Stimulated activated CD8-positive, alpha-beta memory T cell treated with anti-CD3 and anti-CD28 coated beads, Interleukin-12 subunit alpha, Interleukin-12 subunit beta, amount 100 ng/mL, for 24 hours (primary cell): ENCODE results near the gene NUDT9.
"Not testable (repeated sequence)": the region's sequence is repeated elsewhere in the genome, so short reads cannot be mapped to it uniquely, and the experiment has no call there.

Experiments
- DNase-seq: peaks from one replicate; pipeline ENCODE4 v3.0.0-alpha.2; 2020; ENCODE audit errors: extremely low read depth

NUDT9 gene

DNA sequence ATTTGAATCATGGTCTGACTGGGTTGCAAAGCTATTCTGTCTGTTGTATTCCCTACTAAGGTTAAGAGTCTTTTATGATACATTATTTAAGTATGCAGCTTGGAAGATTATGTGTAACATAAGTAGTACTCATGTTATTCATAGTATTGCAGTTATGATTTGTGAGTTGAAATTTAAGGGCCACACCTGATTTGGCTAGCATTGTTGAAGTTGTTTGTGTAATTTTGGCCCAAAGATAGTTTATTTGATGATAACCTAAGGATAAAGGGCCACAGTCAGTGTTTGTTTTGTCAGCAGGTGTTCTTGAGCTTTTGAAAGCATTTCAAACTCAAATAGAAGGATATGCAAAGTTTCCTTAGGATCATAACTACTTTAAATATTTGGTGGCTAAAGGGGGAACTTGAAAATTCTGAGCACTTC is 38.9 kb downstream of the NUDT9 start:
- no peak for DNase-seq

DNA sequence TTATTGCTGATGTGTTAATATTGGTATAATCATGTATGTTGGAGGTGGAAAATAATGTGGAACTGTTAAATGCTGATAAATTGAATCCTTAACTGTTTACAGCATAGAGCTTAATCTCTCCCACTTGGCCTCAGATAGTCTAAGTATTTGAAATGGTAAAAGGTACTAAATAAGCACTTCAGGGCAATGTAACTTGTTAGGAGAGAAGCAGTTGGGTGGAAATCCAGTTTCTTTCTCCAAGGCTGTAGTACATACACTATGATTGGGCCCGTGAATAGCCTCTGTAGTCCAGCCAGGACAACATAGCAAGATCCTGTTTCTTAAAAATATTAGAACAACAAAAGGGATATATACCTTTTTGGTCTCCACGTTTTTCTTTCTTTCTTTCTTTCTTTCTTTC is 39.7 kb downstream of the NUDT9 start:
- DNase-seq: no peak

DNA sequence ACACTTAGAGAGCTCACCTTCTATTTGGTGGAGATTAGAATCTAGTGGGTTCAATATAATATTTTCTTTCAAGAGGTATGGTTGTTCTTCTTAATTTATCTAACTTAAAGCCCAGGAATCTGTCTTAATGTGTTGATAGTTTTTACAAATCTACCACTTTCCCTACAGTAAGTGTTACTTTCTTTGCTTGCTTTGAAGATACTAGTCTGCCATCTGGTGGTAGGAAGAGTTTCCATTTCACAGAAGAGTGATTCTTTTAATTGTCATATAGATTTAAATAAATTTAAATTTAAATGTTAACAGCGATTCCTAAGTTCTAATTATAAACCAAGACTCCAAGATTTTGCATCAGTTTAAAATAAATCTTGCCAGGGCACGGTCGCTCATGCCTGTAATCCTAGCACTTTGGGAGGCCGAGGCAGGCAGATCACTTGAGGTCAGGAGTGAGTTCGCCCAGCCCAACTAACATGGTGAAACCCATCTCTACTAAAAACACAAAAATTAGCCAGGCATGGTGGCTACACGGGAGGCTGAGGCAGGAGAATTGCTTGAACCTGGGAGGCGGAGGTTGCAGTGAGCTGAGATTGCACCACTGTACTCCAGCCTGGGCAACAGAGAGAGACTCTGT is 43.5 kb downstream of the NUDT9 start:
- no peak for DNase-seq

DNA sequence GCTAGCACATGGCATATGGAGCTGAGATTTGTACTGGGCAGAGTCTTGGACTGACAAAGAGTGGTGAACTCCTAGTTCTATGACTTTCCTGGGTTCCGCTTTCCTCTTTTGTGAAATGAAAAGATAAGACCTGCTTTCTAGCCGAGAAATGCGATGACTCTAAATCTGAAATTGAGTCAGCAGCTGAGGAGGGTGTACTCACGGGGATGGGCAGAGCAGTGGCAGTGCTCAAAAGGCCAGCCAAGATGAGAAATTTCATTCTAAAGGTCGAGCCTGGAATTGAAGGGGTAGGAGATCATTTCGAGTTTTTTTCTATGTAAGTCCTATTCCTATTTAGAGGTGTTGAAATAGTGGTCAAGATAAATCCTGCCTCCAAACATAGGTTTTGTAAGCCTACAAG is 47.0 kb downstream of the NUDT9 start:
- no peak for DNase-seq

DNA sequence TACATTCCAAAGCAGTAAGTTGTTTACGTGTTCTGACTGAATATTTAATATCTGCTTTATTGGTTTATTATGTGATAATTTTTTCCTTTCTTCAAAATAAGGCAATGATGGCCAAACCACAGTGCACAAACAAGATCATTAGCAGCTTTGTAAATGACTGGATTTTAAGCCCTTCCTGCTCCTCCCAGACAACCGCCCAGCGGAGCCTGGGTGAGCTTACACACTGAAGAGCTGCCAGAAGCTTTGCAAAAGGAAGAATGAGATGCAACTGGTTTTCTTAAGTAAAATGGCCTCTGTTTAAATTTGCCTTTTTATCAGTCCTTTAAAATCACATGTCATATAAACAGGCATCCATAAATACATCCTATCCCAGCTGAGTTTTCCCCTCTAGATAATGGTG is 54.6 kb downstream of the NUDT9 start:
- DNase-seq: no peak

DNA sequence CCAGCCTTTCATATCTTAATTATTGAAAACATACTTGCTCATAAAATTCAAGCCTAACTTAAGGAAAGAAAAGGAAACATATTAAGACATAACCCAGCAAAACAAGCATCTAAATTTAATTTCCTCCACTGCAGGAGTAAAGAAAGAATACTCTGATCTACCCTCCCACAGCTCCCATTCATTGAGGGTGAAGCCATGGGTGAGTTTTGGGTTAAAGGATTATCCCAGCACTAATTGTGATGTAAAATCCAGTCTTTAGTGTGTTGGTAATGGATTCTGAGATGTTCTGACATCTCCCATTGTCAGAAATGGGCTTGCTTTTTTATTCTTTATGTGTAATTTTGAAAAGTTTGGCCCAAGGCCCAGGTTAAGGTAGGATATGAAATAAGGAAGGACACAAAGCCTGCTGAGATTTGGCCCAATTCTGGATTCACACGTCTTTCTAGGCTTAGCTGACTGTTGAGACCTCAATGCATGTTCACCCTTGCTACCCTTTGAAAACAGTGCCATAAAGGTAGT is 56.4 kb downstream of the NUDT9 start:
- no peak for DNase-seq

DNA sequence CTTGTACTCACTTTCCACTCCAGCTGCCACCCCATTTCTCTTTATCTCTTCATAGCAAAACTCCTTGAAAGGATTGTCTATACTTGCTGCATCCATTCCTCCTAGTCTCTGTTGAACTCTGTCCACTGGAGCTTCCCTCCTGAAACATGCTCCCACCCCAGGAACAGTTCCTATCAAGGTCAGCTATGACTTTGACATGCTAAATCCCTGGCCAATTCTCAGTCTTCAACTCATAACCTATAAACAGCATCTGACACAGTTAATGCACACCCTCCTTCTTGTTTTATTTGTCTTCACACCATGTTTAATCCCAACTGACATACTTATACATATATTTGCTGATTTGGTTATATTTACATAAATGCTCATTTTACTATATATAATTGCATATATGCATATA is 59.0 kb downstream of the NUDT9 start:
- no peak for DNase-seq

DNA sequence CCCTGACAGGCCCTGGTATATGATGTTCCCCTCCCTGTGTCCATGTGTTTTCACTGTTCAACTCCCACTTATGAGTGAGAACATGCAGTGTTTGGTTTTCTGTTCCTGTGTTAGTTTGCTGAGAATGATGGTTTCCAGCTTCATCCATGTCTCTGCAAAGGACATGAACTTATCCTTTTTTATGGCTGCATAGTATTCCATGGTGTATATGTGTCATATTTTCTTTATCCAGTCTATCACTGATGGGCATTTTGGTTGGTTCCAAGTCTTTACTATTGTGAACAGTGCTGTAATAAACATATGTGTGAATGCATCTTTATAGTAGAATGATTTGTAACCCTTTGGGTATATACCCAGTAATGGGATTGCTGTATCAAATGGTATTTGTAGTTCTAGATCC is 60.9 kb downstream of the NUDT9 start:
- not testable (repeated sequence) for DNase-seq

DNA sequence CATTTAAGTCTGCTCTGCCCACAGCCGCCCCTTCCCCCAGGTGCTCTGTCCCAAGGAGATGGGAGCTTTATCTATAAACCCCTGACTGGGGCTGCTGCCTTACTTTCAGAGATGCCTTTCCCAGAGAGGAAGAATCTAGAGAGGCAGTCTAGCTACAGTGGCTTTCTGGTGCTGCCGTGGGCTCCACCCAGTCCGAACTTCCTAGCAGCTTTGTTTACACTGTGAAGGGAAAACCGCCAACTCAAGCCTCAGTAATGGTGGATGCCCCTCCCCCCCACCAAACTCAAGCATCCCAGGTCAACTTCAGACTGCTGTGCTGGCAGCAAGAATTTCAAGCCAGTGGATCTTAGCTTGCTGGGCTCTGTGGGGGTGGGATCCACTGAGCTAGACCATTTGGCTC is 66.3 kb downstream of the NUDT9 start:
- not testable (repeated sequence) for DNase-seq

DNA sequence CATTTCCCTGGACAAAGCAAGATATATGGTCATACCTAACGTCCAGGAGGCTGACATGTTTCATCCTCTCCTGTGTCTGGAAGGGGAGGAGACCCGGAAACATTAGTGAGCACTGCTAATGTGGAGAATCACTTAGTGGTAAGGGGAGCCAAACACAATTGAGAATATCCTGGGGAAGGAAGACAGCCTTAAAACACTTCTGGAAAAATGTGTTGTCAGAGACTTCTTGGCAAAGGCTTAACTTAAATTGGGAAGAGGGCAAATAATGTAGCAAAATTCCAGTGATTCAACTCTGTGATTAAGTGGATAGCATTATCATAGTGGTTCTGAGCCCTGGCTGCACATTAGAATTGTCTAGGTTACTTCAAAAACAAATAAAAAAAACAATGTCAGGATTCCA is 67.3 kb downstream of the NUDT9 start:
- DNase-seq: no peak

DNA sequence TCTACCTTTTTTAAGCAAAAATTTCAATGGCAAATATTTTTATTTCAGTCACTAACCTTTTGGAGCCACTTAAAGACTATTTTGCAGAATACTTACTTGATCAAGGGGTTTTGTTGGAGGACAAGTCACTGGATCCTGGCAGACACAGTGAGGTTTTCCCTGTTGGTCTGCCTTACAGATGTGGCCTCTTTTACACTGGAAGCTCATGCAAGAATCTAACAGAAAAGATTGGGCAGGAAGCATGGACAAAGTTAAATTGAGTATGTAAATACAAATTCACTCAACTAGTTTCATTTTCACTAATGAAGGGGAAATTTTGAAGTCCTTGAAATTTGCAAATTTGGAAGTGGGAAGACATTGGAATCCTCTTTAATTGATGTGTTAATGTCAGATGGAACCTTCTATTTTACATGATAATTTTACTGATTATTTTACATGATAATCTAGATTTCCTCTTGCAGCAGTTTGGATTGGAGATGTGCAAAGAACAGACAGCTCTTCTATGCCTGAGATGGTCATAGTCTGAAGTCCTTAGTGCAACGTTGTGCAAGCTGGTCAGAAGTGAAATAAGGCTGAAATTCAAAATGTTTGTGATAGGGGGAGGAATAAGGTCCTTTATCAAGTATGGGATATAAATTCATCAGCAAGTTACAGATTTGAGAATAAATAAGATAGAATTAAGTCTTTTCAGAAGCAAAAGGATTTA is 68.4 kb downstream of the NUDT9 start:
- no peak for DNase-seq

DNA sequence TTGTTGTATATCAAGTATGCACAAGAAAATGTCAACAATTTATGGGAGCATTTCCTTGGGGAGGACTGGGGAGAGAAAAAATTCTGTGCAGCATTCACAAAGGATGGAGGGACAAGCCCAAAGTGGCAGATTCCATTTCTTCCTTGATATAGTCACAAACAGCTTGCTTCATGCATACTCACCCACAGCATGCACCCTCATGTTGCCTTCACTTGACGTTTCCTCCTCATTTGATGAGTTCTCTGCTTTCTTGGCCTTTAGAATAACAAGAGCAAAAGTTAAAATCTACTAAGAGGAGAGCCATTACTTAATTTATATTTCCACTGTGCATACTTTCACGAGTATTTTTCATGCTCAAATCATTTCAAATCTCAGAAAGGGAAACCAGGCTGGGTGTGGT is 69.1 kb downstream of the NUDT9 start:
- DNase-seq: no peak

DNA sequence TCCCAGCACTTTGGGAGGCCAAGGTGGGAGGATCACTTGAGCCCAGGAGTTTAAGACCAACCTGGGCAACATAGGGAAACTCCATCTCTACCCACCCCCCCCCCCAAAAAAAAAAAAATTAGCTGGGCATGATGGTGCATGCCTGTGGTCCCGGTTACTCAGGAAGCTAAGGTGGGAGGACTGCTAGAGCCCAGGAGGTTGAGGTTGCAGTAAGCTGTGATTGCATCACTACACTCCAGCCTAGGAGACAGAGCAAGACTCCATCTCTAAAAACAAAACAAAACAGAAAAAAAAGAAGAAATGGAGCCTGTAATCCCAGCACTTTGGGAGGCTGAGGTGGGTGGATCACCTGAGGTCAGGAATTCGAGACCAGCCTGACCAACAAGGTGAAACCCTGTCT is 69.5 kb downstream of the NUDT9 start:
- not testable (repeated sequence) for DNase-seq

DNA sequence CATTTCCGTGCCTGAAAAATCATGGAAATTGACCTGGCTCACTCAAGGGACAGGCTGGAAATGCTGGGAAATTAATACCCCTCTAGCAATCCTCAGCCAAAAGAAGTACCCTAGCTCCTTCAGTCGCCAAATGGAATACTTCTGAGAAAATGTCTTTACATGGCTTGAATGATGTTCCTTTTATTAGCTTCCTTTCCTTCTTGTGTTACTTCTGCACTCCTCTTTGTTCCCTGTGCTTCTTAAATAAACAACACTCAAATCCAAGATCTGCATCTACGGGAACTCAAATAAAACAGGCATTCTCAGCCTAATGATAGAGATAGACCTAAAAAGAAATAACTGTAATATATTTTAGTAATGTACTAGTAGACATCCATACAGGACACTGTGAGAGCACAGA is 70.7 kb downstream of the NUDT9 start:
- no peak for DNase-seq

DNA sequence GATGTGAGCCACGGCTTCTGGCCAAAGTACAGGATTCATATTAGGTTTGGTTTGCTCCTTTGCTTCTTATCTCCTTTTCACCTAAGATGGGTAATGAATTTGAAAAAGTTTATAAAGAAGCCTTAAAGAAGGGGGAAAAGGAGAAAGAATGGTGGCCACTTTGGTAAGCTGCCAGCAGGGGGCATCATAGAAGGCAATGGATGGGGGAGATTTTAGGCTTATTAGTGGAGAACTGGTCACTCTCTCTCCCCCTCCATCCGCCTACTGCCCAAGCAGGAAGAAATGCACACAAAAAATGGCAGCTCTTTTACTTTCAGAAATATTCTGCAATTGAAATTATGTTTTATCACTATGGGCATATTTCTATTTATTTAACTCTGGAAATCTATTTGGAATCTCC is 74.8 kb downstream of the NUDT9 start:
- DNase-seq: no peak

DNA sequence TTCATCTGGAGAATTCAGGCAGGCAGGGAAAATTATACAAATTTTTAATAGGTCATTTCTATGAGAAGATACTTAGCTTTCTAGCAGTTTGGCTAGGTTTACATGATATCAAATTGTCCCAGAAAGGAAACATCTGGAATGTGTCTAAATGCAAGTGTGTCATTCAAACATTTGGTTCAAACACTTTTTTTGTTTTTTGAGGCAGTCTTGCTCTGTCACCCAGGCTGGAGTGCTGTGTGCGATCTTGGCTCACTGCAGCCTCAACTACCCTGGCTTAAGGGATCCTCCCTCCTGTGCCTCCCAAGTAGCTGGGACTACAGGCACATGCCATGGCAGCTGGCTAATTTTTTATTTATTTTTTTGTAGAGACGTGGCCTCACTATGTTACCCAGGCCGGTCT is 75.2 kb downstream of the NUDT9 start:
- DNase-seq: no peak

DNA sequence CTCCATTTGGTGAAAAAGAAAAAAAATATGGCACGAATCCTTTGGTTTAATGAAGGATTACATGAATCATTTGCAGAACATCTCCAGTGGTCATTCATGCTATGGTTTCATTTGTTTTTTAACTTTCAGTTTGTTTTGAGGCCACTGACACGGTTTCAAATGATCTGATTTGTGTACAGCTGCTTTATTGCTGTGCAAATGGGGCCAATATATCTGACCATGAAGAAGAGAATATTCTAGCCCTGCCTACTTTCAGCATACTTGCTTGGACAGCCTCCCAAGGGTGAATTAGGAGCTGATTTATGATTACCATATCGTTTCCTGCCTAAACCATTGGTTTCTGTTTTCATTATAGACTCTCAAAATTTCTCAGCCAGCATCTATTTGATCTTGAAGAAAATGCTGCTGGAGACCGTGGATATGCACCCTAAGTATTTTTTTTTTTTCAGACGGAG is 76.1 kb downstream of the NUDT9 start:
- no peak for DNase-seq

DNA sequence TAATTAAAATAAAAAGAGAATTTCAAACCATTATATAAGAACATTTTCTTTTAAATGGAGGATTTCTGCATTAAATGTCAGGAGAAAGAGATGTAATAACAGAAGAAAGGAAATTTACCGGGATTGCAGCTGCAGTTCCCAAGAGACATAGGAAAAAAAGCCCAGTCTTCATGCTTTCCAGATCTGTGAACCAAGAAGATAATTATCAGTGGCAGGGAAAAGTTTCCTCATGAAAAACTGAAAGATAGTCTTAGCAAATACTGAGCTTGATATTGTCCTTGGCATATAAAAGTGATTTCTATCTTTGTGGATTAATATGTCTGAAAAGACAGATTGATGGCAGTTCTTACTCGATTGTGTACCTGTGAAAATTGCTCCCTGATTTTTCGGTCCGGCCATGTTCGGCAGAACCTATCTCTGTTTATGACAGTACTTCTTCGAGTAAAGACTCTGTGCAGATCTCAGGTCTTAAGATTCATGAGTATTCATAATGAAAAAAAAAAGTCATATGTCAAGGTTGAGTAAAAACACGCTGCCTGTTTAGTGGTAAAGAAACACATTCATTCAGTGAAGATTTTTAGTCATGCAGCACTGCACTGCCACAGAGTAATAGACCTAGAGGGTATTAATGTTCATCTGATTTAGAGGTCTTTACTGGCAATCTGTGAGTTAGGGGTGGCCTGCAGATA is 77.2 kb downstream of the NUDT9 start:
- DNase-seq: no peak

DNA sequence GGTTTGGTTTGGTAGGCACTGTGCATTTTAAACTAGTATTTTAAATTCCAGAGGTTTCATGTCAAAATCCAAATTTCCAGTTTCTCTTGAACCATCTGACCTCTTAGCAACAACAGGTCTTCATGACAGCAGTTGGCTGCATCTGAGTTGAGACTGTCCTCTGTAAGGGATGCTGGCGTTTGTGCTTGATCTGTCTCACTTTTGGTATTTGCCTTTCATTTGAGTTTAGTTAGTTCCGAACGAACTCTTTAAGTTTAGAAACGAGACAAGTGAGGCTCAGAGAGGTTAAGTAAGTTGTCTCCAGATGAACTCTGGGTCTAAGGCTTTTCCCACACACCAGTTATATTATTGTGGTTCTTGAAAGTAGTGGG is 77.7 kb downstream of the NUDT9 start:
- no peak for DNase-seq

DNA sequence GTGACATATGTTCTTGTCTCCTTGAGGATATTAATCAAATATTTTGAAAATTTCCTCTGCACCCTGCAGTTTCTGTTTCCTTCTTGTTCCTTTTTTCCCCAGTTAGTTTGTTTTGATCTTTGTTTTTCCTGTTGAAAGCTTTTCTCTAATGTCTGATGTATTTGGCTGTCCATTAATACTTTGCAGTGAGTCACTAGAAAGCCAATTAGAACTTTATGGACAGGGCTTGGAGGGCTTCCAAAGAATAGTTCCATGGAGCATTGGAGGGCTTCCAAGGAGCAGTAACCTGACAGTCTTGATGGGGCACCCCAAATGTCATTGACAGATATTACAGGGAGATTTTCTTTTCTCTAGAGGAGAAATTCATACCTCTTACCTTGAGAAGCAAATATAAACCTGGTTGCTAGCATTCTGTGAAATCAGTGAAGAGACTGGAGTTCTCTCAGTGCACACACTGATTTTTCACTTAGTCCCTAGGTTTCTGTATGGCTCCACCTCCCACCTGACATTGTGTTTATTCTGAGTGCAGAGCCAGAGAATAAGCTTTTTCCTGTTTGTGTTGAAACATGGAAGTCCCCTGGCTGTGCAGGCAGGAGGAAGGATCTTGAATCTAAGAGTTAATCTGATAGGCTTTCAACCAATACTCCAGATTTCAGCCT is 80.3 kb downstream of the NUDT9 start:
- DNase-seq: no peak

DNA sequence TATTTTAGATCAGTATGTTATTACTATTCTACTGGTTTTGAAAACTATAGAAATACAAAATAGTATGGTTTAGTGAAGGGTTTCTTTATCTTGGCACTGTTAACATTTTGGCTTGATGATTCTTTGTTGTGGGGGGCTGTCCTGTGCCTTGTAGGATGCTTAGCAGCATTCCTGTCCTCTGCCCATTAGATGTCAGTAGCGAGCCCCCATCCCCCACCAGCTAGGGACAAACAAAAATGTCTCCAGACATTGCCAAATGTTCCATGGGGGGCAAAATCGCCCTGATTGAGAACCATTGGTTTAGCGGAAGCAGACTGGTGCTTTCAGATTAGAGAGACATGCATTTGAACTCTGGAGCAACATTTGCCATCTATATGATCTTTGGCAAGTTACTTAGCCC is 83.5 kb downstream of the NUDT9 start:
- DNase-seq: no peak

DNA sequence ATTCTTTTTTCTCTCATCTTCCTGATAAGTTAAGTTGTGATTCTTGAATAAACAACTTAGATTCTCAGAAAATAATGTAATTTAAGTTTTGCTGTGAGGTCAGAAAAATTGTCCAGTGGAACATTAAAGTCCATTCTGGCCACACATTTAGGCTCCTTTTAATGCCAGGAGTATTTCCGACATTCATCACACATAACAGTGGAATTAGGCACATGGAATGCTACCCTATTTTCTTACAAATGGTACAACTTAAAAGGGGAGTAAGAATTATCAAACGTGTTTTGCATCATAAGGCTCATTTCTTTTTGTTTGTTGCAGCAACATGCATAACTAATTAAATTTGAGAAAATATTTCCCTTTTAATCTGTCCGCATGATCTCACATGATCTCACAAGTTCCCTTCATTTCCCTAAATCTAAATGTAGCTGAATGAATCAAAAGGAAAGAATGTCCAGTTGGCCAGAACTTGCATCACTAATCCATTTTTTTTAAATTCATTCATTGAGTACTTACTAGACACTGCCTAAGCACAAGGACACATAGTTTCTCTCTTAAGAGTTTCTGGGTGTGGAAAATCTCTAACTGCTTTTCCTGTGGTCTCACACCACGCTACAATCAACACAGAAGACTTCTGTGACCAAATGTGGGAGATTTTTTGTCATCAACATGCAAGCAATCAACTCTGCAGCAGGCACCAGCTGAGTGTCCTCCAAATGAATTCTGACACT is 84.8 kb downstream of the NUDT9 start:
- no peak for DNase-seq
